ENCODE data around the gene ATXN2L.

Gene ATXN2L

DNA sequence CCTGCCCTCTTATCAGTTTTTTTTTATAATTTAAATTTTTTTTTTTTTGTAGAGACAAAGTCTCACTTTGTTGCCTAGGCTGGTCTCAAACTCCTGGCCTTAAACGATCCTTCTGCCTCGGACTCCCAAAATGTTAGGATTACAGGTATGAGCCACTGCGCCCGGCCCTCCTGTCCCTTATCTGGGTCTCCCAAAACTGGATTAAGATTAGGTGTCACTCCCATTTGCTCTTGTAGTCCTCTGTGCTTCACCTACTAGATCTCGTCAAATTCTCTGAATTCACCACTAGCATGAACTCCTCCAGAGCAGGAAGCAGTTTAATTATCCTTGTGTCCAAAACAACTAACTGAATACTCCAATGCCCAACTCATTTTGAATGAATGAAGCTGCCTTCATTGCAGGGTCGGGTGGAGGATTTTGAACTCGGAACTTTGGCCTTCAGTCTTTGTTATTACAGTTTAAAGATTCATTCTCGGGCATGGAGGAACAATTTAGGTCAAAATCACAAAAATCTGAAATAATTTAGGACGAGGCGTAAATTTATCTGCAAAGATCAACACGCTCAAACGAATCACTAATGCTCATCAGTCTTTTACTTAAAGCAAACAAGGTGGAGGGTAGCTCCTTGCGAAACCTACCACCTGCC, 802 bp upstream of the ATXN2L start:
- Histone ChIP-seq H3K36me3 (peaks cover 14 to 31% (median 17%) of the 10 kb centered on the region in 3 donors), H3K9me3 (no peaks in the 10 kb centered on the region), H3K27me3 (no peaks in the 10 kb centered on the region), H3K27ac (peak overlapping the region; percentile 99 to 100), H3K4me1 (peaks cover 0 to 32% (median 23%) of the 10 kb centered on the region in 4 donors), H3K4me3 (peak overlapping the region; percentile 89 to 99)
- intact Hi-C loops (cut with DNase I; ENCODE audit: low total_unique reads), result loop anchor here (10.0 kb wide), 1 partner anchor 267 kb away; the partner anchor contains the start of gene SGF29
- DNase-seq, result no peak
- TF ChIP-seq, protein P1, sequence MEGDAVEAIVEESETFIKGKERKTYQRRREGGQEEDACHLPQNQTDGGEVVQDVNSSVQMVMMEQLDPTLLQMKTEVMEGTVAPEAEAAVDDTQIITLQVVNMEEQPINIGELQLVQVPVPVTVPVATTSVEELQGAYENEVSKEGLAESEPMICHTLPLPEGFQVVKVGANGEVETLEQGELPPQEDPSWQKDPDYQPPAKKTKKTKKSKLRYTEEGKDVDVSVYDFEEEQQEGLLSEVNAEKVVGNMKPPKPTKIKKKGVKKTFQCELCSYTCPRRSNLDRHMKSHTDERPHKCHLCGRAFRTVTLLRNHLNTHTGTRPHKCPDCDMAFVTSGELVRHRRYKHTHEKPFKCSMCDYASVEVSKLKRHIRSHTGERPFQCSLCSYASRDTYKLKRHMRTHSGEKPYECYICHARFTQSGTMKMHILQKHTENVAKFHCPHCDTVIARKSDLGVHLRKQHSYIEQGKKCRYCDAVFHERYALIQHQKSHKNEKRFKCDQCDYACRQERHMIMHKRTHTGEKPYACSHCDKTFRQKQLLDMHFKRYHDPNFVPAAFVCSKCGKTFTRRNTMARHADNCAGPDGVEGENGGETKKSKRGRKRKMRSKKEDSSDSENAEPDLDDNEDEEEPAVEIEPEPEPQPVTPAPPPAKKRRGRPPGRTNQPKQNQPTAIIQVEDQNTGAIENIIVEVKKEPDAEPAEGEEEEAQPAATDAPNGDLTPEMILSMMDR (IDR thresholded peaks at IDR 0.05), result no peak

DNA sequence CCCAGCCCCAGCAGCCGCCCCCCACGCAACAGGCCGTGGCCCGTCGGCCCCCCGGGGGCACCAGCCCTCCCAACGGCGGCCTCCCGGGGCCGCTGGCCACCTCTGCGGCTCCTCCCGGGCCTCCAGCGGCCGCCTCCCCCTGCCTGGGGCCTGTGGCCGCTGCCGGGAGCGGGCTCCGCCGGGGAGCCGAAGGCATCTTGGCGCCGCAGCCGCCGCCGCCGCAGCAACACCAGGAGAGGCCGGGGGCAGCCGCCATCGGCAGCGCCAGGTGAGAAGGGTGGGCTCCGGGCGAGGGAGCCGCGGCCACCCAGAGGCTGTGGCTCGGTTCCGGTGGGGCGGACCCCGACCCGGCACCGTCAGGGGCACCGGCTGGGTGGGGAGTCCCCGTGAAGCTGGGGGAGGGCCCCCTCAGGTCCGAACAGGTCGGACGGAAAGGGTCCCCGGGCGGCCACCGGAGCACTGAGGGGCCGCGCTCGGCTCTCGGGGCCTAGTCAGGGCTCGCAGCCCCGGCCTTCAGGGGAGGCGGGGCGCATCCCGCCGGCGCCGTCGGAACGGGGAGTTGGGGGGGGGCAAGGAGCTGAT, 583 bp downstream of the ATXN2L start:
- H3K27me3 ChIP-seq, result no peaks in the 10 kb centered on the region
- H3K9me3 ChIP-seq, result no peaks in the 10 kb centered on the region
- H3K36me3 ChIP-seq, result peaks cover 28 to 45% (median 31%) of the 10 kb centered on the region in 3 donors
- H3K4me3 ChIP-seq, result peak overlapping the region; percentile 89 to 99
- intact Hi-C loops (cut with DNase I; ENCODE audit: low total_unique reads), result loop anchor here (10.0 kb wide), 1 partner anchor 269 kb away; the partner anchor contains the start of gene SGF29
- TF ChIP-seq, protein P1 (IDR thresholded peaks at IDR 0.05), result no peak
- H3K27ac ChIP-seq, result peak overlapping the region; percentile 99 to 100
- peaks cover 0 to 32% (median 23%) of the 10 kb centered on the region in 4 donors for H3K4me1 ChIP-seq
- DNase-seq, result no peak

DNA sequence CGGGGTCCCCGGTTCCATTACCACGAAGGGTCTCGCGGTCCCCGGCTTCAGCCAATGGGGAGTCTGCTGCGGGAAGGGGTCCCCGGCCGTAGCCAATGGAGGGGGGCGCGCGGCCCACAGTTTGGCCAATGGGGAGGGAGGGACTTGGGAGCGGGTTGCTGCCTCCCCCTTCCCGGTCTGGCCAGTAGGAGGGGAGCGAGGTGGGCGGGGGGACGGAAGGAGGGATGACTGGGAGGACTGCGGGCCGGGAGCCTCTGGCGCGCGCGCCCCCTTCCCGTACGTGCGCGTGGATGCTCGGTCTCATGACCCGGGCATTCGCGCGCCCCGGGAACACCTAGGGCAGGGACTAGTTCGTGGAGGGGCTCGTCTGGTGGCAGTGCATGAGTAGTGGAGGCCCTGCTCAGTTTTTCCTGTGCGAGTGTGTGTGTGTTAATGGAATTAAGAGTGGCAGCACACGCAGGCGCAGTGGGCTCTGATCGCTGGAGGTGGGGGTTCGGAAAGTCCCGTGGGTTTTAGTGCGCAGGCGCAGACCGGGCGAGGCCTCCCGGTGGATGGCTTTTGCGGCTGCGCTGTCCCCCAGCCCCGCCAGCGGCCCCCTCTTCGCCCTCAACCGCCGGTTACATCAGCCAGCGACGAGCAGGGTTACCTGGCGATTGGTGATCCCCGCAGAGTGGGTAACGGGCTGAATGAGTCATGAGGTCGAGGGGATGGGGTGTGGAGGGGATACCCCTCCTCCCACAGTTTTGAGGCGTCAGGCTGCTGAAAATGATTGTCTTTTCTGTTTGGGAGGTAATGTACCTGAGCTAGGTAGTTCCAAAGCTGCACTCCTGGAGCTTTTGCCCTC, 1.3 kb downstream of the ATXN2L start:
- TF ChIP-seq, protein P1 (IDR thresholded peaks at IDR 0.05), result peak; percentile 38 to 41
- intact Hi-C loops (cut with DNase I; ENCODE audit: low total_unique reads), result loop anchor here (2.0 to 10.0 kb wide), 2 partner anchors 23 to 269 kb away; partner anchors contain the start of genes SGF29 and TUFM
- DNase-seq, result peak; percentile 97 to 99
- Histone ChIP-seq H3K9me3 (no peaks in the 10 kb centered on the region), H3K27ac (peak overlapping the region; percentile 99 to 100), H3K27me3 (no peaks in the 10 kb centered on the region), H3K4me1 (peaks cover 0 to 32% (median 23%) of the 10 kb centered on the region in 4 donors), H3K36me3 (peaks cover 34 to 52% (median 36%) of the 10 kb centered on the region in 3 donors), H3K4me3 (peak overlapping the region; percentile 89 to 99)

DNA sequence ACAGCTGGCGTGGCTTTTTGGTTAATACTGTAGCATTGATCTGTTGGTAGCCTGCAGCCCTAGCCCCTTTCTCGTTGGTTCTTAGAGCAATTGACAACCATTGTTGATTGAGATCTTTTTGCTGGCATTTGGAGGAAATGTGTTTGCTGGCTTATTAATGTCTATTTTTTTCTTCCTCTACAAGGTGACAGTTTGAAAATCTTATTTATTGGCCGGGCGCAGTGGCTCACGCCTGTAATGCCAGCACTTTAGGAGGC, 1.8 kb downstream of the ATXN2L start:
- H3K27me3 ChIP-seq, result no peaks in the 10 kb centered on the region
- H3K36me3 ChIP-seq, result peaks cover 39 to 55% (median 42%) of the 10 kb centered on the region in 3 donors
- H3K4me1 ChIP-seq, result peaks cover 0 to 32% (median 23%) of the 10 kb centered on the region in 4 donors
- peak overlapping the region; percentile 99 to 100 for H3K27ac ChIP-seq
- peak overlapping the region; percentile 89 to 99 for H3K4me3 ChIP-seq
- no peak for DNase-seq
- intact Hi-C loops (cut with DNase I; ENCODE audit: low total_unique reads), result loop anchor here (2.0 to 10.0 kb wide), 2 partner anchors 22 to 270 kb away; partner anchors contain the start of genes SGF29 and TUFM
- TF ChIP-seq, protein P1 (IDR thresholded peaks at IDR 0.05), result no peak
- H3K9me3 ChIP-seq, result no peaks in the 10 kb centered on the region

DNA sequence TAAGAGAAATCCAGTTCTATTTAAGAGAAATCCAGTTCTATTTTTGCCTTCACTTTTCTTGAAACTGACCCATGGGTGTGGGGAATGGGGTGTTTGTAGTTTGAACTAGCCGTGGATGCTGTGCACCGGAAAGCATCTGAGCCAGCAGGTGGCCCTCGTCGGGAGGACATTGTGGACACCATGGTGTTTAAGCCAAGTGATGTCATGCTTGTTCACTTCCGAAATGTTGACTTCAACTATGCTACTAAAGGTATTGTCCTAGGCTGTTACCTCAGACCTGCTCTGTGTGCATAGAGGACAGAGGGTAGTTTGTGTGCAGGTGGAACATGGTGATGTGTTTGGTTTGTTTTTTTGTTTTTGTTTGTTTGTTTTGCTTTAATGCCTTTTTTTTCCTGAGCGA, 3.3 kb downstream of the ATXN2L start:
- no peaks in the 10 kb centered on the region for H3K9me3 ChIP-seq
- no peak overlapping the region for H3K27ac ChIP-seq
- peaks cover 0 to 32% (median 23%) of the 10 kb centered on the region in 4 donors for H3K4me1 ChIP-seq
- H3K36me3 ChIP-seq, result peaks cover 54 to 61% (median 57%) of the 10 kb centered on the region in 3 donors
- no peak for DNase-seq
- no peak overlapping the region for H3K4me3 ChIP-seq
- TF ChIP-seq, protein P1 (IDR thresholded peaks at IDR 0.05), result no peak
- intact Hi-C loops (cut with DNase I; ENCODE audit: low total_unique reads), result loop anchor here (10.0 kb wide), 1 partner anchor 271 kb away; the partner anchor contains the start of gene SGF29
- H3K27me3 ChIP-seq, result no peaks in the 10 kb centered on the region
